ENCODE results near the gene OLFML2B.

Gene OLFML2B

GRCh38 chr1:162026881-162027280, 3.2 kb upstream of the OLFML2B start:
- Histone ChIP-seq H3K4me2 (peak overlapping the region in 3 of 11 experiments; percentile 41 to 99 (median 94); a peak in 6 of 22 replicates), H3K4me3 (no peak overlapping the region), H3K36me3 (no peaks in the 10 kb centered on the region), H3K9me3 (replicated peaks in 1 of 11) (peaks cover 0 to 7% (median 0%) of the 10 kb centered on the region in 11 experiments; a peak in 1 of 22 replicates), H4K20me1 (no peaks in the 10 kb centered on the region), H3K4me1 (peaks cover 6 to 70% (median 17%) of the 10 kb centered on the region in 10 experiments; a peak in 16 of 20 replicates), H3K9ac (peak overlapping the region in 3 of 11 experiments; percentile 20 to 54 (median 37); a peak in 2 of 22 replicates), H3K27me3 (peaks cover 0 to 22% (median 16%) of the 10 kb centered on the region in 11 experiments; a peak in 18 of 22 replicates), H3K27ac (peak overlapping the region in 3 of 11 experiments; percentile 72 to 80 (median 79); a peak in 7 of 22 replicates)
- no peak for TF ChIP-seq Cebpa-rat (IDR thresholded peaks at IDR 0.05)

GRCh38 chr1:162025541-162025940, 1.9 kb upstream of the OLFML2B start:
- H3K9ac ChIP-seq: peak overlapping the region in 1 of 11 experiments; percentile 91; a peak in 1 of 22 replicates
- peaks cover 0 to 7% (median 0%) of the 10 kb centered on the region in 11 experiments; a peak in 1 of 22 replicates for H3K9me3 ChIP-seq (replicated peaks in 1 of 11)
- peak overlapping the region in 1 of 10 experiments; percentile 80; a peak in 1 of 20 replicates for H3K4me3 ChIP-seq
- peaks cover 6 to 83% (median 17%) of the 10 kb centered on the region in 10 experiments; a peak in 16 of 20 replicates for H3K4me1 ChIP-seq
- no peaks in the 10 kb centered on the region for H4K20me1 ChIP-seq
- no peaks in the 10 kb centered on the region for H3K36me3 ChIP-seq
- peak overlapping the region in 2 of 11 experiments; percentile 94 to 99; a peak in 4 of 22 replicates for H3K4me2 ChIP-seq
- no peak for TF ChIP-seq Cebpa-rat (IDR thresholded peaks at IDR 0.05)
- H3K27me3 ChIP-seq: peaks cover 0 to 23% (median 16%) of the 10 kb centered on the region in 11 experiments; a peak in 18 of 22 replicates
- H3K27ac ChIP-seq: peak overlapping the region in 1 of 11 experiments; percentile 80; a peak in 1 of 22 replicates

GRCh38 chr1:162023181-162023546, 505 bp downstream of the OLFML2B start:
- peak overlapping the region; percentile 62 to 93 (median 74) for H3K4me3 ChIP-seq
- H3K27ac ChIP-seq: peak overlapping the region in 3 of 11 experiments; percentile 60 to 79 (median 74); a peak in 5 of 22 replicates
- peaks cover 0 to 23% (median 16%) of the 10 kb centered on the region in 11 experiments; a peak in 18 of 22 replicates for H3K27me3 ChIP-seq
- H3K4me2 ChIP-seq: peak overlapping the region; percentile 78 to 99 (median 94)
- H3K4me1 ChIP-seq: peaks cover 0 to 90% (median 9%) of the 10 kb centered on the region in 10 experiments; a peak in 14 of 20 replicates
- TF ChIP-seq Cebpa-rat (IDR thresholded peaks at IDR 0.05): no peak
- H3K9me3 ChIP-seq (replicated peaks in 1 of 11): peaks cover 0 to 7% (median 0%) of the 10 kb centered on the region in 11 experiments; a peak in 2 of 22 replicates
- peak overlapping the region in 10 of 11 experiments; percentile 36 to 91 (median 70); a peak in 14 of 22 replicates for H3K9ac ChIP-seq
- peaks cover 0 to 19% (median 0%) of the 10 kb centered on the region in 11 experiments; a peak in 4 of 22 replicates for H3K36me3 ChIP-seq
- H4K20me1 ChIP-seq: peaks cover 0 to 7% (median 0%) of the 10 kb centered on the region in 11 experiments; a peak in 2 of 22 replicates

DNA sequence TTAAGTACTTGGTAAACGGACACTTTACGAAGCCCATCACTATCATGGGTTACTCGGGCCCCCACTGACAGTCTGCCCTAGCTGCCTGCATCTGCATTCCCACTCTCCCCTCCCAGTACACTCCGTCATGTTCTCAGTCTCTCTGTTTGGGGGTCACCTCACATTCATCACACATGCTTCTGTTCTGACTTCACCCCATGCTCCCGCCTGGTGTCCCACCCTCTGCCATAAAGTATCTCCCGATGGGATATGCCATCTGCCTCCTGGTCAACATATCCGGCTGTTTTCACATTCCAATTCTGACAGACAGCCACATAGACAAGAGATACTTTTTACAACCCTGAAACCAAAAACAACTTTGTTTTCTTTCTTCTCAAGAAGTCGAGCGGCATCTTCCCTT, 1.0 kb downstream of the OLFML2B start:
- peaks cover 0 to 7% (median 0%) of the 10 kb centered on the region in 11 experiments; a peak in 2 of 22 replicates for H4K20me1 ChIP-seq
- peak overlapping the region in 3 of 11 experiments; percentile 75 to 91 (median 84); a peak in 5 of 22 replicates for H3K9ac ChIP-seq
- H3K4me3 ChIP-seq: peak overlapping the region in 3 of 10 experiments; percentile 78 to 93 (median 80); a peak in 5 of 20 replicates
- peak overlapping the region in 3 of 11 experiments; percentile 91 to 99 (median 94); a peak in 6 of 22 replicates for H3K4me2 ChIP-seq
- H3K36me3 ChIP-seq: peaks cover 0 to 24% (median 0%) of the 10 kb centered on the region in 11 experiments; a peak in 4 of 22 replicates
- H3K27ac ChIP-seq: peak overlapping the region in 1 of 11 experiments; percentile 79; a peak in 2 of 22 replicates
- H3K27me3 ChIP-seq: peaks cover 0 to 23% (median 16%) of the 10 kb centered on the region in 11 experiments; a peak in 18 of 22 replicates
- peaks cover 0 to 87% (median 9%) of the 10 kb centered on the region in 10 experiments; a peak in 14 of 20 replicates for H3K4me1 ChIP-seq
- no peak for TF ChIP-seq Cebpa-rat (IDR thresholded peaks at IDR 0.05)
- H3K9me3 ChIP-seq (replicated peaks in 1 of 11): peaks cover 0 to 11% (median 0%) of the 10 kb centered on the region in 11 experiments; a peak in 3 of 22 replicates

DNA sequence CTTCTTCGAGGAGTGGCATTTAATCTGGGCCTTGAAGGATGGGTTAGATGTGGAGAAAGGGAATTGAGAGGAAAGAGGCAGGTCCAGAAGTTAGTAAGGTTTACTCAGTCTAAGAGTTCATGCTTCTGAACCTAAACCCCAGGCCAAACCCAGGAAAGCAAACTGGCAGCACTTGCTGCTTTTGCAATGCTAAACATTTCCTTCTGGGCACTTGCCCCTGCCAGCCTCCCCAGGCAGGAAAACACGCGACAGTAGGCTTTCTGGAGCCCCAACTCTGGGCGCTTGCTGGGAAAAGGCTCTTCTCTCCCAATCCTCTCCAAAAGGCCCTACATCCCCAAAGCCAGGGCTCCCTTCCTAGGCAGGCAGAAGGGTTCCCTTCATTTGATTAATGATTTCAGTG, 2.5 kb downstream of the OLFML2B start:
- TF ChIP-seq Cebpa-rat (IDR thresholded peaks at IDR 0.05): no peak
- H4K20me1 ChIP-seq: peaks cover 0 to 7% (median 0%) of the 10 kb centered on the region in 11 experiments; a peak in 2 of 22 replicates
- peaks cover 0 to 23% (median 16%) of the 10 kb centered on the region in 11 experiments; a peak in 18 of 22 replicates for H3K27me3 ChIP-seq
- H3K9me3 ChIP-seq (replicated peaks in 1 of 11): peaks cover 0 to 8% (median 0%) of the 10 kb centered on the region in 11 experiments; a peak in 3 of 22 replicates
- peak overlapping the region in 2 of 10 experiments; percentile 80 to 93; a peak in 4 of 20 replicates for H3K4me3 ChIP-seq
- peaks cover 0 to 39% (median 0%) of the 10 kb centered on the region in 11 experiments; a peak in 4 of 22 replicates for H3K36me3 ChIP-seq
- peaks cover 0 to 87% (median 9%) of the 10 kb centered on the region in 10 experiments; a peak in 14 of 20 replicates for H3K4me1 ChIP-seq
- no peak overlapping the region; a peak in 2 of 22 replicates for H3K27ac ChIP-seq
- H3K4me2 ChIP-seq: peak overlapping the region in 2 of 11 experiments; percentile 94 to 99; a peak in 4 of 22 replicates
- H3K9ac ChIP-seq: peak overlapping the region in 3 of 11 experiments; percentile 1 to 91 (median 84); a peak in 4 of 22 replicates

DNA sequence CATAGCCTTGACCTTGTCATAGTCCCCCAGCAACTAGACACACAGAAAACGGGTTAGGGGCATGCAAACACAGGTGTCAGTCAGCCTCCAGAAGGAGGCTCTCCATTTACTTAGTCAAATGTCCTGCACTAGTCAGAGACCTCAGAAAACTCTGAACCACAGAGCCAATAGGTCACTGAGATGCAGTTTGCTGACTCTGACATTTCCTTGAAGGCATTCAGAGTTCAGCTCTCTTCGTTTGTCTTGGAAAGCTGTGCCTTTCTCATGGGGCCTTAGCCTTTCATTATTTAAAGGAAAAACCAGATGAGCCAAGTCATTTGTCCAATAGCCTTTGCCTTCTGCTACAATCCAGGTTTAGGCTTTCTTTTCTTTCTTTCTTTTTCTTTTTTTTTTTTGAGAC, 3.5 kb downstream of the OLFML2B start:
- peak overlapping the region in 2 of 11 experiments; percentile 94 to 99; a peak in 4 of 22 replicates for H3K4me2 ChIP-seq

DNA sequence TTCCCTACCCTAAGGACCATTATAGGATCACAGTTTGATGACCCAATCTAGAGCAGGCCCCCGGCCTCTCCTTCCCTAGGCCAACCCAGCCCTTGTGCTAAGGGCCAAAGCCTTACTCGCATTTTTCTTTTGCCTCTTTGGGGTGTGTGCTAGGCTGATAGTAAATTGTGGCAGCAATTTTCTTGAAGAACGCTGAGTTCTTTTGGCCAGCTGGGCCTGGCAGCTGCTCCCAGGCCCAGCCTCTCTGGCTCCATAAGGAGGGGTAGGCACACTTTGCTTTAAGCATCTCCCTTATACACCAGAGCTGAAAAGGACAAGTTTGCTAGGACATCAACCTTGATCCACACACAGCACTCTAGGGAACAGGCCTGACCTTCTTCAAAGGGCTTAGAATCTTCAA, 4.2 kb downstream of the OLFML2B start:
- no peak for TF ChIP-seq Cebpa-rat (IDR thresholded peaks at IDR 0.05)
- Histone ChIP-seq H3K9me3 (replicated peaks in 1 of 11) (peaks cover 0 to 8% (median 0%) of the 10 kb centered on the region in 11 experiments; a peak in 2 of 22 replicates), H3K27ac (no peak overlapping the region), H3K4me3 (no peak overlapping the region), H3K9ac (peak overlapping the region in 2 of 11 experiments; percentile 2 to 91; a peak in 2 of 22 replicates), H3K4me1 (peaks cover 0 to 87% (median 6%) of the 10 kb centered on the region in 10 experiments; a peak in 14 of 20 replicates), H4K20me1 (peaks cover 0 to 7% (median 0%) of the 10 kb centered on the region in 11 experiments; a peak in 2 of 22 replicates), H3K27me3 (peaks cover 0 to 23% (median 16%) of the 10 kb centered on the region in 11 experiments; a peak in 18 of 22 replicates), H3K4me2 (peak overlapping the region in 2 of 11 experiments; percentile 94 to 99; a peak in 4 of 22 replicates), H3K36me3 (peaks cover 0 to 56% (median 0%) of the 10 kb centered on the region in 11 experiments; a peak in 4 of 22 replicates)

More for the DNA sequence above, 3.5 kb downstream of the OLFML2B start:
- Histone ChIP-seq H3K36me3 (peaks cover 0 to 49% (median 0%) of the 10 kb centered on the region in 11 experiments; a peak in 4 of 22 replicates), H3K4me1 (peaks cover 0 to 87% (median 9%) of the 10 kb centered on the region in 10 experiments; a peak in 14 of 20 replicates), H3K9me3 (replicated peaks in 1 of 11) (peaks cover 0 to 8% (median 0%) of the 10 kb centered on the region in 11 experiments; a peak in 2 of 22 replicates), H3K27me3 (peaks cover 0 to 23% (median 16%) of the 10 kb centered on the region in 11 experiments; a peak in 18 of 22 replicates), H4K20me1 (peaks cover 0 to 7% (median 0%) of the 10 kb centered on the region in 11 experiments; a peak in 2 of 22 replicates), H3K9ac (peak overlapping the region in 1 of 11 experiments; percentile 91; a peak in 1 of 22 replicates), H3K27ac (no peak overlapping the region), H3K4me3 (peak overlapping the region in 2 of 10 experiments; percentile 80 to 93; a peak in 2 of 20 replicates)
- no peak for TF ChIP-seq Cebpa-rat (IDR thresholded peaks at IDR 0.05)

DNA sequence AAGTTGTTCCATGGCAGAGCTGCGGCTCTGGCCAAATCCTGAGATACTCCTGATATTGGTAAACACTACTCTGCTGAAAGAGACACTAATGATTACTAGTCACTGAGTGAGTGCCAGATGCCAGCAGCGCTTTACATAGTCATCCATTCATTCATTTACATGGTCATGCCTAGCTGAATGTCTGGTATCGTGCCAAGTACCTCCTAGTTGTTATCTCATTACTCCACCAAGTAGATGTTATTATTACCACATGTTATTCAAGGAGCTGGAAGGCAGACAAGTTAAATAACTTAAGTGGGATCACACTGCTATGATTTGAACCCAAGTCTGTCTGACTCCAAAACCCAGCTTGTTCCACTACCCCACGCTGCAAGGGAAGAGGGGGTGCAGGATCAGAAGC, 4.7 kb downstream of the OLFML2B start:
- TF ChIP-seq Cebpa-rat (IDR thresholded peaks at IDR 0.05): no peak
- peaks cover 0 to 8% (median 0%) of the 10 kb centered on the region in 11 experiments; a peak in 3 of 22 replicates for H3K9me3 ChIP-seq (replicated peaks in 1 of 11)
- H3K27me3 ChIP-seq: peaks cover 0 to 21% (median 14%) of the 10 kb centered on the region in 11 experiments; a peak in 18 of 22 replicates
- peaks cover 0 to 60% (median 0%) of the 10 kb centered on the region in 11 experiments; a peak in 4 of 22 replicates for H3K36me3 ChIP-seq
- peaks cover 0 to 7% (median 0%) of the 10 kb centered on the region in 11 experiments; a peak in 2 of 22 replicates for H4K20me1 ChIP-seq
- H3K27ac ChIP-seq: no peak overlapping the region
- H3K4me2 ChIP-seq: peak overlapping the region in 2 of 11 experiments; percentile 94 to 99; a peak in 4 of 22 replicates
- H3K9ac ChIP-seq: peak overlapping the region in 1 of 11 experiments; percentile 91; a peak in 1 of 22 replicates
- H3K4me1 ChIP-seq: peaks cover 0 to 90% (median 4%) of the 10 kb centered on the region in 10 experiments; a peak in 8 of 20 replicates
- no peak overlapping the region for H3K4me3 ChIP-seq
